RPMI7951 (cell line): Measurements from ENCODE around the gene RNF14. TPM values are rescaled to one million over a fixed set of nuclear protein-coding genes. Genes with fewer than 3 reads are reported as not detected.

ENCODE experiments used
- DNase-seq: peaks from one replicate; pipeline ENCODE4 v3.0.0-alpha.2; 2012; ENCODE audit warnings: low read depth
- total RNA-seq: library from RNA; depleted of rRNA; stranded (reverse); fragments of >200 nt; shearing (Covaris generic); gene quantifications from 2 replicates; pipeline ENCODE4 v1.2.3, GENCODE V29; 2014

The RNF14 gene
- total RNA-seq, 1 experiment from 2014 or later = 66.9 TPM

DNA sequence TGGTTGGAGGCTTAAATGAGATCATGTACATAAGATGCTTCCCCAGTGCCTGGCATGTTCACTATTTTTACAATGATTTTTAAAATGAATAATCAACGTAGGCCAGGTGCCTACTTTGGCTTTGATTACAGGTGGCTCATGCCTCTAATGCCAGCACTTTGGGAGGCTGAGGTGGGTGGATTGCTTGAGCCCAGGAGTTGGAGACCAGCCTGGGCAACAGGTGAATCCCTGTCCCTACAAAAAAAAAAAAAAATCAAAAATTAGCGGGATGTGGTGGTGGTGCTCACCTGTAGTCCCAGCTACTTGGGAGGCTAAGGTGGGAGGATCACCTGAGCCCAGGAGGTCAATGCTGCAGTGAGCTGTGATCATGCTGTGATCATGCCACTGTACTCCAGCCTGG is 20.1 kb upstream of the RNF14 start:
- no peak for DNase-seq

GRCh38 chr5:141949511-141949910 is 19.4 kb upstream of the RNF14 start:
- DNase-seq = no peak

GRCh38 chr5:141950207-141951005 is 18.5 kb upstream of the RNF14 start:
- DNase-seq = no peak

DNA sequence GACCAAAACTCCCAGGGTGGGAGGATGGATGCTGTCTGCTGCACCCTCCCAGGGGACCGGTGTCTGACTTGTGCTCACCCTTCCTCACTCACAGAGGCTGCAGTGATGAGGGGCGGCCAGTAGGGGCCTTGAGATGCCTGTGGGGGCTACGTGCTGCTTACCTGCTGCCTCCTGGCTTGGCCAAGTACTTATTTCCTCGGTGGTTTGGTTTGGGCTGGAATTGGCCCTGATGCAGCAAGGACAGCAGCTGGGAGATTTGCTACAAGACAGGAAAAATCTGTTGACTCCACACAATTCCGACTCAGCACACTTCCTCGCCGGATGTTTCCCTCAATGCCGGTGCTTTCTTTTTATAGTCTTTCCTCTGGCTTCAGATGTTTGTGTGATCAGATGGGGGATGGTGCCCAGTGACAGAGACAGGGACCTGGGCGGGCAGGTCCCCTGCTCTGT is 17.5 kb upstream of the RNF14 start:
- no peak for DNase-seq

DNA sequence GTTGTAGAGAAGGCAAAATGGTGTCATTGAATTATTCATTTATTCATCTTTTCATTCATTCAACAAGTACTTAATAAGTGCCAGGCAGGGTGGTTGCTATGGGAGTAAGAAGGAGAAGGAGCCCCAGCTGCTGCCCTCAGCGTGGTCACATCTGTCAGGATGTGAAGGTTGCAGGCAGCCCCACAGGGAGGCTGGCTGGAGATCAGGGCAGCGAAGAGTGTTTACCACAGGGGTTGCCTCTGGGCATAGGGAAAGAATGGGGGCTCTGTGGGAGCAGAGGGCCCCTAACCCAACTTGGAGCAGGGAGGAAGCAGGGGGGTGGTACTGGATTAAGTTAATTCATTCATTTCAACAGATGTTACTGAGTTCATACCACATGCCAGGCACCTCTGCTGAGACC is 16.9 kb upstream of the RNF14 start:
- DNase-seq = no peak

DNA sequence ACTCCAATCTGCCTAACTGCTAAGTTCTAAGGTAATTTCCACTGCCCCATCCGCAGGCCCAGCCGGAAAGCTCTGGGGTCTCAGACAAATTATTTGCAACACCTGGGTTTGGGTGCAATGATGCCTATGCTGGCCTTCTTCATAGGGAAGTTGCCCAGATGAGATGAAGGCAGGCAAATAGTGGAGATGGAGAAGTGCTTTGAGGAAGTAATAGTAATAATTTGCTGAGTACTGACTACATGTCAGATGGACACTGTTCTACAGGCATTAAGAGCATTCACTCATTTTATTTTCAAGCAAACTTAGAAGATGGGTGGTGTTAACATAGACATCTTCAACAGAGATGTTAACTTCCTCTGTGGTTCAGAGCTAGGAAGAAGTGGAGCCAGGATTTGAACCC is 14.7 kb upstream of the RNF14 start:
- DNase-seq = no peak

GRCh38 chr5:141957367-141957996 is 11.4 kb upstream of the RNF14 start:
- no peak for DNase-seq

DNA sequence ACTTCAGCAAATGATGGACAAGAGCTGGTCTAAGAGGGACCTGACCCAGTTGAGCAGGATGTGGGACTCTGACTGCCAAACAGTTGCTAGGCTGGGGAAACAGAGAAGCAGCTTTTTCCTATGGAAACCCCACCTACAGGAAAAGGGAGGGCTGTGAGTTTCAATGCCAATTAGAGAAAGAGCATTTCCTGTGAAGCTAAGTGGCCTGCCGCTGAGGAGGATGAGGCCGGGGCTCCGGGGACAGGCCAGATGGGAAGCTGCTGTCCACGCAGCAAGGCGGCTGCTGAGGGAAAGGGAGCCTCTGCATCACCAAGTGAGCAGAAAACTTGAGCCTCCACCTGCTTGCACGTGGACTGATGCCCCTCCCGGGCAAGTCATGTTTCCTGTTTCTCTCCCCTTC is 10.8 kb upstream of the RNF14 start, which contains the start of gene PCDH12:
Gene PCDH12, minus strand, starts transcription at position 90 of the 400 bp plus-strand sequence. CDS start 351 bp downstream, outside the sequence.
- DNase-seq = peak; percentile 14

GRCh38 chr5:141958546-141959172 is 10.2 kb upstream of the RNF14 start:
- DNase-seq = no peak

DNA sequence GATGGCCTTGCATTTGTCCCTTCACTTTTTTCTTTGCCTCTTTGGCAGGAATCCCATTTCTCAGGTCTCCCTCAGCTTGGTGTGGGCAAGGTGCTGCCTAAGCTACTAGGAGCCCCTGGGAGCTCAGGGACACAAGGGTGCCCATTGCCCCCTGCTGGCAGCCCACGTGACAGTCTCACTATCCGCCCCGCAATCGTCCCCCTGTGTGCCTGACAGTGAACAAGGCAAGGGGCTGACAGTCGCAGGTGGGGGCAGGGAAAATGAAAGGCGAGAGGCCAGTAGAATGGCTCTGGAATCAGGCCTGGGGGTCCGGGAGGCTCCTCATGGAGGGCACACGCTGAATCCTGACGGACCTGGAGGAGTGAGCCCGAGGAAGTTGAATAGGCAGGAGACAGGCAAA is 8.9 kb upstream of the RNF14 start:
- DNase-seq = no peak

- peak; percentile 76 for DNase-seq
Observed at GRCh38 chr5:141960449-141961323, 8.2 kb upstream of the RNF14 start.

GRCh38 chr5:141961466-141961865 is 7.4 kb upstream of the RNF14 start:
- no peak for DNase-seq

- no peak for DNase-seq
Observed at GRCh38 chr5:141963701-141964100, 5.2 kb upstream of the RNF14 start.

DNA sequence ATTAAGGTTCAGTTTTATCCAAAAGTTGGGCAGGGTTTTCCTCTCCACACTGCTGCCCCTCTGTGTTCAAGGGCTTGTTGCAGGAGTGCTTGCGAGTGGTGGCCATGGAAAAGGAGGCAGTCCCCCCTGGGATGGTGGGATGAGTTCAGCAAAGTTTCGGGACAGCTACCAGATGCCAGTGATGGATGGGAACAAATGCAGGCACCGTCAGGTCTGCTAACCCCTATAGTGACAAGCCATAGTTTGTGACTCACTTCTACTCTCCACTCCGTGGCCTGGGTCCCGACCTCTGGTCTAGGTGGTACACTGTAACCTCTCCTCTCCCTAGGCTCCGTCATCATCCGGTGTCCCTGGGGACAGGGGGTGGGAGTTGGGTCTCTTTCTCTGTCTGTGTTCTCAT is 3.8 kb upstream of the RNF14 start:
- DNase-seq = no peak

GRCh38 chr5:141966275-141966962 is 2.5 kb upstream of the RNF14 start:
- no peak for DNase-seq

GRCh38 chr5:141966963-141967333 is 2.0 kb upstream of the RNF14 start:
- no peak for DNase-seq

DNA sequence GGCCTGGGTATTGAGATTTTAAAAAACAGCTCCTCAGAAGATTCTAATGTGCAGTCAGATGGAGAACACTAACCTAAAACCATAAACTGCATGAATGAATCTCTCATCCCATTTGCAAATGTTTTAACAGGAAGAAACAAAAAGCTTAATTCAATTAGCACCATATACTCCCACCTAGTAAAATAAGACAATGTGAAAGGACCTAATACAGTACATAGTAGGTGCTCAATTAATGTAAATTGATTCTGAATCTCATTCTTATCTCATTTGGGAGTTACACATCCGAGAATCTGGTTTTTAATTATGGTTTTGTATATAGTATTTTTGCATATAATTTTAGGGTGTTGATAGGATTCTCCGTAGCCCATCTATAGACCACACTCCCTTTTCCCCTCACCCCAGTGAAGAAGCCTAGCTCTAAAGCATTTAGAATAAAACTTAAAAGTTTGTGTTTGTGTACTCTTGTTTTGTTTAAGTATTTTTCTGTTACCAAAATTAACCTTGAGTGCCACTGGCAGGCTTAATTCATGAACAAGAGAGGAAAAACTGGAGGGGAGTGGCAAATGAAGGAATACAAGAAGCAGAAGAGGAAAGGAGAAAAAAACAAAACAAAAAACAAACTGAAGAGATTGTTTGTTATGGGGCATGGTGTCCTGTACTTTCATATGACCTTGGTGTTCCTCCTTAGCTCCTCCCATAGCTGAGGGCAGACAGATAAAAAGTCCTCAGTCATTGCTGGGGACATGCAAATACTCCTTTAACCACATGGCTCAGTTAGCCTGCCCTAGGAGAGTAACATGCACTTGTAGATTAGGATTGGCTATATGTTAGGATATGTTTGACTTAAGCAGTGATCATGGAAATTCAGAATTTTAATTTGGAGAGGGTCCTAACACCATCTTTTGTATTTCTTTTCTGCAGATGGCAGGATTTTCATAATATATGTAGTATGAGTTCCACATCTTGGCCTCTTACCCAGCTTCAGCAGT is 1.2 kb downstream of the RNF14 start:
- DNase-seq = peak; percentile 52

DNA sequence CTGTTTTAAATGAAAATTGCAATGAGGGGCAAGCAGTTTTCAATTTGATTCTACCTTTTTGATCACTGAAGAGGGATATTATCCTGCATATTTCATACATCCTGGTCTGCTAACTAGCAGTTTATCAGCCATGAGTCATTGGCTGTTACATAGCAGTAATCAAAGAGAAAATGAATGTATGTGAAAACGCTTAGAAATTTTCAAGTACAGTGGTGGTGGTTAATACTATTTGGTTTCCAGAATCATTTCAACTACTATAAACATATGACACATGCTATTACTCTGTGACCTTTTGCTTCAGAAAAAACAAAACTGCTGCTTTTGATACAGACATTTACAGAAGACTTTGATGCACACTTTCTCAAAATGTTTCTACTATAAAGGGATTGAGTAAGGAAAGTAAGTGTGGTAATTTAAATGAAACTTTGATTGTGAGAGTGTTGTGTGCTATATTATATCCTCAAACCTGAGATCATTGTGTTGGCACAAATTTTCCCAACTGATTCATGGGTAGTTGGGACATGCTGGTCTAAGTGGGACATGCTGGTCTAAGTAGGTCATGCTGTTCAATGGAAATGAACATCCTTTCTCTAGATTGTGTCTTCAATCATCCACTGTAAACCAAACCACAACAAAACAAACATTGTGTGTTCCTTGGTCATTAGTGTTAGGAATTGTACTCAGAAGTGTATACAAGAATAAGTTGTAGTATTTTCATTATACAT is 5.1 kb downstream of the RNF14 start:
- no peak for DNase-seq

DNA sequence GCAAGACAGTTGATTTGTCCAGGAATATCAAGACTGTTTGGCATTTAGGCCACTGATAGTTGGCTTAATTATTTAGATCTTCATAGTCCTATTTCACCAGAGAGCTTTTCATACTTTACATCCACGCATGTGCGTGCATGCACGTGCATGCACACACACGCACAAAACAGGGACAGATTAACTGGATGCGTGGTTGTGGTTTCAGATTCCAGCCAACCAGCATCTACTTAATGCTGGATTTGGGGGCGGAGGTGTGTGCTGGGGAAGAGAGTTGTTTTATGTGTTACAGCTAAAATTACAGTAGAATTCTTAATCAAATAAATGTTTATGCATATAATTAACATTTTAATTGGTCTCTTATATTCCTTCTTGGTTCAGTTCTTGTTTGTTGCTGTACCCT is 7.3 kb downstream of the RNF14 start:
- no peak for DNase-seq
